ENCODE results near the gene NET1. TPM values are rescaled to one million over a fixed set of nuclear protein-coding genes. Genes with fewer than 3 reads are reported as not detected.

Gene NET1
- polyA plus RNA-seq, 3 donors: 1.2 to 1.7 (median 1.4) TPM

DNA sequence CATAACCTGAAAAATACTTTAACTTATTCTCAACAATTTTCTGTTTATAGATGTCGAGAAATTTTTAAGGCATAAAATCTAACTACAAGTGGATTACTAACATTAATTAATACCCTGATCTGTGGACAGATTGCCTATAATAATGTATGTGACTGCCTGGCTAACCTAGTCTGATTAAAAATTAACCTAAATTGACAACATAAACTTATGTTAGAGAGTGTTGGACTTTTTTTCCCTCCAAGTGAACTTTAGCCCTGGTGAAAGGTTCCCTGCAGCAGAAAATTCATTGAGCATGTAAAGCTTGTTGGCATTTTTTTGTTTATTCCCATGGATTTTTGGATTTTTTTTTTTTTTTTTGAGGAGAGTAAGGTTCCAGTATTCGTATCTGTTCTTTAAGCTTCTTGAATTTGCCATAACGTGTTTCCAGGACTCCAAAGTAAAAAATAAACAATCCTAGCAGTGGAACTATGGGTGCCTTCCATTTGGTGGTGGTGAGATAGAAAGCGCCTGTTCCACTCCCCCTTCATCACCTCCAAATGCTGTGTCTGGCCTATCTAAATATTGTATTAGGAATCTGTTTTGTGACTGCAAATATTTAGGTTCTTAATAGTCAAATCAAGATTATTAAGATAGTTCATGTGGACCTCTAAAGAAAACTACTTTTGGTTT lies 36.1 kb downstream of the NET1 start:
- peaks cover 4% of the 10 kb centered on the region for H3K79me2 ChIP-seq (ENCODE audit: insufficient read depth, low read length)
- no peak overlapping the region for H3K4me2 ChIP-seq (replicated peaks; ENCODE audit: extremely low read depth, low read length, poor library complexity, severe bottlenecking)
- H3K4me3 Mint-ChIP-seq: no peak overlapping the region

GRCh38 chr10:5449227-5449626 lies 36.9 kb downstream of the NET1 start:
- H3K27ac Mint-ChIP-seq: no peak overlapping the region

More for the DNA sequence above, 36.1 kb downstream of the NET1 start:
- no peak overlapping the region for H3K27ac ChIP-seq (ENCODE audit: low read depth in 1 of 2, low read length in 2 of 2)
- H3K9me3 Mint-ChIP-seq: no peaks in the 10 kb centered on the region
- H3K27me3 ChIP-seq (ENCODE audit: control insufficient read depth in 2 of 2, insufficient read depth in 2 of 2, low read length in 2 of 2): no peaks in the 10 kb centered on the region
- no peak for DNase-seq
- H3K27ac Mint-ChIP-seq: no peak overlapping the region
- H2AFZ ChIP-seq (ENCODE audit: insufficient read depth, low read depth, low read length, poor library complexity, severe bottlenecking): no peak overlapping the region
- no peak overlapping the region for H3K4me3 ChIP-seq (replicated peaks in 1 of 3; ENCODE audit: low read depth in 2 of 3, low read length in 3 of 3)
- peaks cover 19% of the 10 kb centered on the region for H3K4me1 Mint-ChIP-seq
- no peak overlapping the region for H3K9ac ChIP-seq (ENCODE audit: insufficient read depth, low read length, poor library complexity, severe bottlenecking)
- H3K9me3 ChIP-seq (replicated peaks in 1 of 2; ENCODE audit: control insufficient read depth in 1 of 2, insufficient read depth in 1 of 2, low read length in 2 of 2): no peaks in the 10 kb centered on the region
- no CpG with 5 or more reads among the region's 4 CpGs for WGBS (ENCODE audit: insufficient coverage)
- no peak for TF ChIP-seq CTCF (IDR thresholded peaks at IDR 0.05)
- no peaks in the 10 kb centered on the region for H4K20me1 ChIP-seq (ENCODE audit: insufficient read depth, low read length)
- H3K36me3 Mint-ChIP-seq: peaks cover 14 to 18% of the 10 kb centered on the region in 2 donors
- intact Hi-C loops (cut with micrococcal nuclease): no loop called here
- H3K4me1 ChIP-seq (ENCODE audit: control insufficient read depth in 1 of 2, insufficient read depth in 2 of 2, low read length in 2 of 2): peaks cover 6 to 13% of the 10 kb centered on the region in 2 donors
- H3K36me3 ChIP-seq (replicated peaks in 1 of 2; ENCODE audit: control insufficient read depth in 1 of 2, insufficient read depth in 2 of 2, low read length in 2 of 2): peaks cover 10 to 13% of the 10 kb centered on the region in 2 donors
- H3K27me3 Mint-ChIP-seq (ENCODE audit: low read depth in 3 of 3): peaks cover 0 to 3% (median 0%) of the 10 kb centered on the region in 3 donors

More at GRCh38 chr10:5449227-5449626, 36.9 kb downstream of the NET1 start:
- H3K79me2 ChIP-seq (ENCODE audit: insufficient read depth, low read length): peaks cover 4% of the 10 kb centered on the region
- no peak overlapping the region for H3K4me3 ChIP-seq (replicated peaks in 1 of 3; ENCODE audit: low read depth in 2 of 3, low read length in 3 of 3)
- peaks cover 17 to 20% of the 10 kb centered on the region in 2 donors for H3K36me3 ChIP-seq (replicated peaks in 1 of 2; ENCODE audit: control insufficient read depth in 1 of 2, insufficient read depth in 2 of 2, low read length in 2 of 2)
- no peaks in the 10 kb centered on the region for H4K20me1 ChIP-seq (ENCODE audit: insufficient read depth, low read length)
- peak overlapping the region; percentile 10 for H3K4me2 ChIP-seq (replicated peaks; ENCODE audit: extremely low read depth, low read length, poor library complexity, severe bottlenecking)
- no peak overlapping the region for H3K27ac ChIP-seq (ENCODE audit: low read depth in 1 of 2, low read length in 2 of 2)
- H3K27me3 ChIP-seq (ENCODE audit: control insufficient read depth in 2 of 2, insufficient read depth in 2 of 2, low read length in 2 of 2): no peaks in the 10 kb centered on the region
- H3K4me3 Mint-ChIP-seq: no peak overlapping the region
- no peak for DNase-seq
- no CpG with 5 or more reads among the region's 2 CpGs for WGBS (ENCODE audit: insufficient coverage)
- no peak overlapping the region for H3K9ac ChIP-seq (ENCODE audit: insufficient read depth, low read length, poor library complexity, severe bottlenecking)
- peaks cover 21 to 26% of the 10 kb centered on the region in 2 donors for H3K36me3 Mint-ChIP-seq
- H2AFZ ChIP-seq (ENCODE audit: insufficient read depth, low read depth, low read length, poor library complexity, severe bottlenecking): no peak overlapping the region
- no peaks in the 10 kb centered on the region for H3K9me3 ChIP-seq (replicated peaks in 1 of 2; ENCODE audit: control insufficient read depth in 1 of 2, insufficient read depth in 1 of 2, low read length in 2 of 2)
- intact Hi-C loops (cut with micrococcal nuclease): no loop called here
- peaks cover 19% of the 10 kb centered on the region for H3K4me1 Mint-ChIP-seq
- peaks cover 0 to 3% (median 0%) of the 10 kb centered on the region in 3 donors for H3K27me3 Mint-ChIP-seq (ENCODE audit: low read depth in 3 of 3)
- peaks cover 6 to 13% of the 10 kb centered on the region in 2 donors for H3K4me1 ChIP-seq (ENCODE audit: control insufficient read depth in 1 of 2, insufficient read depth in 2 of 2, low read length in 2 of 2)
- TF ChIP-seq CTCF (IDR thresholded peaks at IDR 0.05): no peak
- no peaks in the 10 kb centered on the region for H3K9me3 Mint-ChIP-seq

All from CD14-positive monocyte (primary cell).